ENCODE data around the gene NADSYN1. TPM values are rescaled to one million over a fixed set of nuclear protein-coding genes. Genes with fewer than 3 reads are reported as not detected.

NADSYN1 gene
- total RNA-seq, 4 donors from 2014 or later = 144 to 271 (median 195) TPM

DNA sequence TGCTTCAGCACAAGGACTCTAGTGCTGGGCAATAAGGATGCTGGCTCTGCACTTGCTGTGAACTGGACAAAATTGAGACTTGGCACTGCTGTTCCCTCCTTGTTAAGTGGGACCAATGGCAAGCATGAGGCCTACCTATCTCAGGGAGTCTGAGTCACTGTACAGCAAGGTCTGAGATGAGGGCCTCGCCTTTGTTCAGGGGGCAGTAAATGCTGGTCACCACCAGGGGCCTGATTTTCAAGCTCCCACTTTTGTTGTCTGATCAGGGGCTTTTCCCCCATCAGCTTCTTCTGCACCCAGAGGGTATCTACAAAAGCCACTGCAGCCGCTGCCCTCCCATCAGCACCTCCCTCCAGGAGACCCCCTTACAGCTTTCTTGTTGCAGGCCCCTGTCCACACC is 27.6 kb upstream of the NADSYN1 start:
- TF ChIP-seq EP300 (IDR thresholded peaks at IDR 0.05; ENCODE audit: low read depth) = no peak
- no peak for TF ChIP-seq POLR2AphosphoS5 (IDR thresholded peaks at IDR 0.05)
- TF ChIP-seq, protein P1, sequence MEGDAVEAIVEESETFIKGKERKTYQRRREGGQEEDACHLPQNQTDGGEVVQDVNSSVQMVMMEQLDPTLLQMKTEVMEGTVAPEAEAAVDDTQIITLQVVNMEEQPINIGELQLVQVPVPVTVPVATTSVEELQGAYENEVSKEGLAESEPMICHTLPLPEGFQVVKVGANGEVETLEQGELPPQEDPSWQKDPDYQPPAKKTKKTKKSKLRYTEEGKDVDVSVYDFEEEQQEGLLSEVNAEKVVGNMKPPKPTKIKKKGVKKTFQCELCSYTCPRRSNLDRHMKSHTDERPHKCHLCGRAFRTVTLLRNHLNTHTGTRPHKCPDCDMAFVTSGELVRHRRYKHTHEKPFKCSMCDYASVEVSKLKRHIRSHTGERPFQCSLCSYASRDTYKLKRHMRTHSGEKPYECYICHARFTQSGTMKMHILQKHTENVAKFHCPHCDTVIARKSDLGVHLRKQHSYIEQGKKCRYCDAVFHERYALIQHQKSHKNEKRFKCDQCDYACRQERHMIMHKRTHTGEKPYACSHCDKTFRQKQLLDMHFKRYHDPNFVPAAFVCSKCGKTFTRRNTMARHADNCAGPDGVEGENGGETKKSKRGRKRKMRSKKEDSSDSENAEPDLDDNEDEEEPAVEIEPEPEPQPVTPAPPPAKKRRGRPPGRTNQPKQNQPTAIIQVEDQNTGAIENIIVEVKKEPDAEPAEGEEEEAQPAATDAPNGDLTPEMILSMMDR (IDR thresholded peaks at IDR 0.05) = no peak
- no peak for TF ChIP-seq POLR2A (IDR thresholded peaks at IDR 0.05)
- H3K27me3 ChIP-seq = no peaks in the 10 kb centered on the region
- WGBS, 2 donors (ENCODE audit: low coverage in 1 of 2) = 95% methylated on average over 2 of the region's 2 CpGs; no CpG with 5 or more reads in 1 of the 2 donors
- no peaks in the 10 kb centered on the region for H3K36me3 ChIP-seq
- in situ Hi-C loops (cut with MboI; ENCODE audit: low pct_ligation_motif_present in 1 of 4, low pct_unique_long_range_greater_than_20kb in 1 of 4, low sequenced_read_pairs in 3 of 4) = no loop called here
- intact Hi-C loops (cut with DNase I; ENCODE audit: low total_unique reads) = no loop called here
- H3K27ac ChIP-seq = no peak overlapping the region
- no peaks in the 10 kb centered on the region for H3K9me3 ChIP-seq
- DNase-seq = no peak
- H3K4me1 ChIP-seq = no peaks in the 10 kb centered on the region
- no peak overlapping the region for H3K4me3 ChIP-seq

DNA sequence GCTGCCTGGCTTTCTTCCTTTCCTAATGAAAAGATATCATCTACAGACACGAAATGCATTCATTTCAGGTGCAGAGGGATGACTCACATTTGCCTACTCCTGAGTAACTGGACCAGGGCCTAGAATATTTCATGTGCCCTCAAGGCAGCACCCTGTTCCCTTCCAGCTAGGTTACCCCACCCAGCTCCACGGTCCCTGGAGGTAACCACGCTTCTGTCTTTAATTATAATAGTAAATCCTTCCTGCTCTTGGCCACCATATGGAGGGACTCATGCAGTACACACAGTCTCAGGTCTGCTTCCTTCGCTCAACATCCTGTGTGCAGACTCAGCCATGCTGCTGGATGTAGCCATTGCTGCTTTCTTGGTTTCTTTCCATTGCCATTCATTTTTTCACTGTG is 27.1 kb upstream of the NADSYN1 start:
- H3K36me3 ChIP-seq = no peaks in the 10 kb centered on the region
- TF ChIP-seq POLR2A (IDR thresholded peaks at IDR 0.05) (no peak), EP300 (IDR thresholded peaks at IDR 0.05; ENCODE audit: low read depth) (no peak)
- TF ChIP-seq, protein P1 (IDR thresholded peaks at IDR 0.05) = no peak
- H3K27ac ChIP-seq = no peak overlapping the region
- intact Hi-C loops (cut with DNase I; ENCODE audit: low total_unique reads) = no loop called here
- H3K4me3 ChIP-seq = no peak overlapping the region
- H3K27me3 ChIP-seq = no peaks in the 10 kb centered on the region
- in situ Hi-C loops (cut with MboI; ENCODE audit: low pct_ligation_motif_present in 1 of 4, low pct_unique_long_range_greater_than_20kb in 1 of 4, low sequenced_read_pairs in 3 of 4) = no loop called here
- no peaks in the 10 kb centered on the region for H3K4me1 ChIP-seq
- H3K9me3 ChIP-seq = no peaks in the 10 kb centered on the region
- DNase-seq = no peak
- 57 to 66% methylated on average over 4 of the region's 4 CpGs for WGBS, 2 donors (ENCODE audit: low coverage in 1 of 2)

GRCh38 chr11:71426413-71426812 is 26.6 kb upstream of the NADSYN1 start:
- Histone ChIP-seq H3K9me3 (no peaks in the 10 kb centered on the region), H3K4me3 (no peak overlapping the region), H3K36me3 (no peaks in the 10 kb centered on the region), H3K27ac (no peak overlapping the region), H3K27me3 (no peaks in the 10 kb centered on the region), H3K4me1 (no peaks in the 10 kb centered on the region)
- WGBS, 2 donors (ENCODE audit: low coverage in 1 of 2) = 74 to 100% methylated on average over 1 to 3 of the region's 3 CpGs
- TF ChIP-seq POLR2A (IDR thresholded peaks at IDR 0.05) = no peak
- no peak for TF ChIP-seq POLR2AphosphoS5 (IDR thresholded peaks at IDR 0.05)
- TF ChIP-seq, protein P1 (IDR thresholded peaks at IDR 0.05) = no peak
- no peak for TF ChIP-seq EP300 (IDR thresholded peaks at IDR 0.05; ENCODE audit: low read depth)
- no peak for DNase-seq
- in situ Hi-C loops (cut with MboI; ENCODE audit: low pct_ligation_motif_present in 1 of 4, low pct_unique_long_range_greater_than_20kb in 1 of 4, low sequenced_read_pairs in 3 of 4) (no loop called here), intact Hi-C loops (cut with DNase I; ENCODE audit: low total_unique reads) (no loop called here)

DNA sequence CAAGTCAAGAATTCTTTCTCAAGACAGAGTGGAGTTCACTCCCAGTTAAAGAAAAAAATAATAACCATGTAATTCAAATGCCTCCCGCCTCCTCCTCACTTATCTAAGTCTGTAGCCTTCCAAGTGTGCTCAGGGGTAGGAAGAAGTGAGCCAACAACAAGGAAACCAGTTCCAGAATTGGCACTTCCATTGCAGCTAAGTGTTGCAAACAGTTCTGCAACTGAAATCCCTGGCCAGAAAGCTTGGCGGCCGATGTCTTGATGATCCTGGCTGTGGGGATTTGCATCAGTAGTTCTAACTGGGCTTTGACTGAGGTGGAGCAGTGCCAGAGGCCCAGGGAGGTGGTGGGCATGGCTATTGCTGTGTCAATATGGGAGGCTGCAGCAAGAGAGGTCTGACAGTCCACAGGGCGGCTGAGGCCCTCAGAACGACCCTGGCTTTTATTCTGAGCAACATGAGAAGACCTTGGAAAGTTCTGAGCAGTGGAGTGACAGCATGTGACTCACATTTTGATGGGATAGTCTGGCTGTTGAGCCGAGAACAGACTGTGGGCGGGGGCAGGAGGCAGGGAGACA is 24.1 kb upstream of the NADSYN1 start:
- peaks cover 0 to 15% (median 11%) of the 10 kb centered on the region in 4 donors for H3K4me1 ChIP-seq
- no peaks in the 10 kb centered on the region for H3K27me3 ChIP-seq
- TF ChIP-seq, protein P1 (IDR thresholded peaks at IDR 0.05) = no peak
- TF ChIP-seq POLR2AphosphoS5 (IDR thresholded peaks at IDR 0.05) = no peak
- no peak for TF ChIP-seq EP300 (IDR thresholded peaks at IDR 0.05; ENCODE audit: low read depth)
- no peak for TF ChIP-seq POLR2A (IDR thresholded peaks at IDR 0.05)
- no peak overlapping the region for H3K4me3 ChIP-seq
- H3K9me3 ChIP-seq = no peaks in the 10 kb centered on the region
- intact Hi-C loops (cut with DNase I; ENCODE audit: low total_unique reads) = no loop called here
- in situ Hi-C loops (cut with MboI; ENCODE audit: low pct_ligation_motif_present in 1 of 4, low pct_unique_long_range_greater_than_20kb in 1 of 4, low sequenced_read_pairs in 3 of 4) = no loop called here
- H3K27ac ChIP-seq = no peak overlapping the region
- DNase-seq = no peak
- H3K36me3 ChIP-seq = no peaks in the 10 kb centered on the region
- 69 to 80% methylated on average over 6 to 7 of the region's 7 CpGs for WGBS, 2 donors (ENCODE audit: low coverage in 1 of 2)

Measured in transverse colon (tissue), 4 donors.